Measurements from ENCODE around the gene LCP2.

DNA sequence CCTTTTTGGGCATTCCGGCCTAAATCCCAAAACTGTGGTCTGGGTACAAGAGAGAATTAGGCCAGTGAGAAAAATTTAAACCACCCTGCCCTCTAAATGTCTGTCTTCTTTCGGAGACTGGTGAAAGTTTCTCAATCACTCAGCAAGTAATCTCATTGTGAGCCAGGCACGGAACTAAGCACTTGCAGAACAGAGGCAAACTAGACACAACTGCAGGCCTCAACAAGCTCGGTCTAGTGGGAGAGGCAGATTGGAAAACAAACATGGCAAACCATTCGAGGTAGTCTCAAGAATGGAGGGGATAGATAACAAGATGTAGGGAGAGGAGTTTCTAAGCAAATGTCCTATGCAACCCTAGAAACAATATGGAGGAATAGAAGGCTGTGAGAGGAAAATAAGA, 73.7 kb downstream of the LCP2 start:
- TF ChIP-seq, protein P1, sequence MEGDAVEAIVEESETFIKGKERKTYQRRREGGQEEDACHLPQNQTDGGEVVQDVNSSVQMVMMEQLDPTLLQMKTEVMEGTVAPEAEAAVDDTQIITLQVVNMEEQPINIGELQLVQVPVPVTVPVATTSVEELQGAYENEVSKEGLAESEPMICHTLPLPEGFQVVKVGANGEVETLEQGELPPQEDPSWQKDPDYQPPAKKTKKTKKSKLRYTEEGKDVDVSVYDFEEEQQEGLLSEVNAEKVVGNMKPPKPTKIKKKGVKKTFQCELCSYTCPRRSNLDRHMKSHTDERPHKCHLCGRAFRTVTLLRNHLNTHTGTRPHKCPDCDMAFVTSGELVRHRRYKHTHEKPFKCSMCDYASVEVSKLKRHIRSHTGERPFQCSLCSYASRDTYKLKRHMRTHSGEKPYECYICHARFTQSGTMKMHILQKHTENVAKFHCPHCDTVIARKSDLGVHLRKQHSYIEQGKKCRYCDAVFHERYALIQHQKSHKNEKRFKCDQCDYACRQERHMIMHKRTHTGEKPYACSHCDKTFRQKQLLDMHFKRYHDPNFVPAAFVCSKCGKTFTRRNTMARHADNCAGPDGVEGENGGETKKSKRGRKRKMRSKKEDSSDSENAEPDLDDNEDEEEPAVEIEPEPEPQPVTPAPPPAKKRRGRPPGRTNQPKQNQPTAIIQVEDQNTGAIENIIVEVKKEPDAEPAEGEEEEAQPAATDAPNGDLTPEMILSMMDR (IDR thresholded peaks at IDR 0.05 in 4 of 5, conservative IDR thresholded peaks at IDR 0.05 in 1 of 5): no peak
- TF ChIP-seq POLR2A (IDR thresholded peaks at IDR 0.05): no peak

All from gastrocnemius medialis (tissue), 4 donors.